Neural cell (in vitro differentiated cells): ENCODE data around the gene PARVB. TPM values are rescaled to one million over a fixed set of nuclear protein-coding genes. Genes with fewer than 3 reads are reported as not detected.

Experiments used
- H2AFZ ChIP-seq: fragments of 200-600, 300-800 bp; sonication (generic), shearing (Covaris generic); 2 replicates; pipeline ENCODE4 v1.6.0; 2014; ENCODE audit warnings: low read depth, mild to moderate bottlenecking, antibody characterized with exemption, low read length, moderate library complexity
- H3F3A ChIP-seq: fragments of 200-600 bp; shearing (Covaris generic); 2 replicates; pipeline ENCODE4 v1.6.1; 2016; ENCODE audit warnings: mild to moderate bottlenecking, moderate library complexity, mixed read lengths, antibody characterized with exemption, low read length; ENCODE audit not compliant: insufficient read depth, poor library complexity, severe bottlenecking
- H3K27ac ChIP-seq: fragments of 200-600, 300-800 bp; sonication (generic), shearing (Covaris generic); 2 replicates; pipeline ENCODE4 v1.5.1; 2014; ENCODE audit warnings: mild to moderate bottlenecking, low read length, moderate library complexity
- H3K27me3 ChIP-seq: fragments of 300-800, 200-600 bp; sonication (generic), shearing (Covaris generic); 2 replicates; pipeline ENCODE4 v1.6.0; 2014; ENCODE audit warnings: mild to moderate bottlenecking, low read depth, low read length, moderate library complexity; ENCODE audit not compliant: insufficient read depth
- H3K36me3 ChIP-seq: fragments of 300-800, 200-600 bp; sonication (generic), shearing (Covaris generic); 2 replicates; pipeline ENCODE4 v1.5.1; 2014; ENCODE audit warnings: mild to moderate bottlenecking, antibody characterized with exemption, low read length, moderate library complexity; ENCODE audit not compliant: insufficient read depth
- H3K4me2 ChIP-seq: fragments of 300-800, 200-600 bp; sonication (generic), shearing (Covaris generic); 2 replicates; pipeline ENCODE4 v1.6.0; 2014; ENCODE audit warnings: mild to moderate bottlenecking, low read length
- H3K4me3 ChIP-seq: fragments of 300-800, 200-600 bp; sonication (generic), shearing (Covaris generic); 2 replicates; pipeline ENCODE4 v1.5.1; 2014; ENCODE audit warnings: mild to moderate bottlenecking, low read length, moderate library complexity
- H3K79me2 ChIP-seq: fragments of 200-600 bp; shearing (Covaris generic); replicated peaks from 2 replicates; pipeline ENCODE4 v1.6.0; 2014; ENCODE audit warnings: mild to moderate bottlenecking, low read length, moderate library complexity; ENCODE audit not compliant: insufficient read depth
- H3K9ac ChIP-seq: fragments of 300-800, 200-600 bp; sonication (generic), shearing (Covaris generic); 2 replicates; pipeline ENCODE4 v1.6.1; 2016; ENCODE audit warnings: mild to moderate bottlenecking, low read length, mixed read lengths
- H3K9me2 ChIP-seq: fragments of 200-600 bp; shearing (Covaris generic); 2 replicates; pipeline ENCODE4 v1.6.1; 2016; ENCODE audit warnings: mild to moderate bottlenecking, low read length, mixed read lengths; ENCODE audit not compliant: insufficient read depth
- H3K9me3 ChIP-seq: fragments of 200-600, 300-800 bp; sonication (generic), shearing (Covaris generic); 2 replicates; pipeline ENCODE4 v1.6.1; 2016; ENCODE audit warnings: mild to moderate bottlenecking, mixed run types, low read length, moderate library complexity, mixed read lengths
- H4K20me1 ChIP-seq: fragments of 200-600 bp; shearing (Covaris generic); 2 replicates; pipeline ENCODE4 v1.6.1; 2016; ENCODE audit warnings: mild to moderate bottlenecking, mixed run types; ENCODE audit not compliant: insufficient read depth
- EP300 ChIP-seq: fragments of 450-650 bp; conservative IDR thresholded peaks from 2 replicates; pipeline ENCODE4 v1.6.1; 2014; ENCODE audit warnings: antibody characterized with exemption, mild to moderate bottlenecking, moderate library complexity; ENCODE audit not compliant: poor library complexity, severe bottlenecking
- EZH2 ChIP-seq: fragments of 200-600, 300-800 bp; shearing (Covaris generic), sonication (generic); IDR thresholded peaks from 2 replicates; pipeline ENCODE4 v1.6.1; 2014; ENCODE audit warnings: antibody characterized with exemption, low read length, borderline replicate concordance, mild to moderate bottlenecking; ENCODE audit not compliant: insufficient read depth, poor library complexity, severe bottlenecking
- MXI1 ChIP-seq: fragments of 450-650 bp; conservative IDR thresholded peaks from 2 replicates; pipeline ENCODE4 v1.6.1; 2014; ENCODE audit warnings: antibody characterized with exemption, mild to moderate bottlenecking; ENCODE audit not compliant: poor library complexity, severe bottlenecking
- POLR2AphosphoS5 ChIP-seq: IDR thresholded peaks from 2 replicates; pipeline ENCODE4 v1.6.1; 2012
- RAD21 ChIP-seq: fragments of 450-650 bp; conservative IDR thresholded peaks from 2 replicates; pipeline ENCODE4 v1.6.1; 2014; ENCODE audit warnings: antibody characterized with exemption, mild to moderate bottlenecking, moderate library complexity
- SMC3 ChIP-seq: fragments of 450-650 bp; conservative IDR thresholded peaks from 2 replicates; pipeline ENCODE4 v1.6.1; 2014; ENCODE audit warnings: antibody characterized with exemption, mild to moderate bottlenecking, moderate library complexity; ENCODE audit not compliant: poor library complexity
- TAF1 ChIP-seq: IDR thresholded peaks from 2 replicates; pipeline ENCODE4 v1.6.1; 2012; ENCODE audit warnings: low read depth
- polyA plus RNA-seq: library from polyadenylated mRNA; depleted of rRNA; stranded (reverse); fragments of >200 nt; gene quantifications from 2 replicates; pipeline ENCODE4 v1.2.3, GENCODE V29; 2014
- TF ChIP-seq, protein P1 (sequence below): IDR thresholded peaks from 2 replicates; pipeline ENCODE4 v1.6.1; 2012; ENCODE audit warnings: borderline replicate concordance
- TF ChIP-seq, protein P2 (sequence below): fragments of 450-650 bp; IDR thresholded peaks from 2 replicates; pipeline ENCODE4 v1.5.1; 2014; ENCODE audit warnings: antibody characterized with exemption, mild to moderate bottlenecking, moderate library complexity; ENCODE audit not compliant: poor library complexity, severe bottlenecking

The PARVB gene
- polyA plus RNA-seq, 1 donor from 2014 or later: 1.2 TPM

DNA sequence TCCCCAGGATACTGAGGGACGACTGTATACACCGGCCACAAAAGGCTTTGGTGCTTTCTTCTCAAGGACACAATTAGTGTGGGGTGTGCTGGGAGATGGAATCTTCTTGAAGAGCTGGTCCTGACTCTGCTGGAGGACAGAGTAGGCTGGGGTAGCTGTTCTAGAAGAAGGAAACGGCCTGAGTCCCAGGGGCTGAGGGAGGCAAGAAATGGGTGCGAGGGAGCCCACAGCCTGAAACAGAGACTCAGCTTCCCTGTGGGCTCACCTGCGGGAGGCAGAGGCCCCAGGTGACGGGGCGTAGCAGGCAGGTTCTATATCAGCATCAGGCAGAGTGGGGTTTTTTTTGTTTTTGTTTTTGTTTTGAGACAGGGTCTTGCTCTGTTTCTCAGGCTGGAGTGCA, 193.2 kb downstream of the PARVB start:
- no peak overlapping the region for H2AFZ ChIP-seq
- TF ChIP-seq POLR2AphosphoS5: no peak
- TF ChIP-seq RAD21: no peak
- H4K20me1 ChIP-seq: no peaks in the 10 kb centered on the region
- H3K4me3 ChIP-seq: no peak overlapping the region
- no peaks in the 10 kb centered on the region for H3K9me2 ChIP-seq
- no peaks in the 10 kb centered on the region for H3K27me3 ChIP-seq
- no peaks in the 10 kb centered on the region for H3K9me3 ChIP-seq
- H3K9ac ChIP-seq: no peak overlapping the region
- H3K4me2 ChIP-seq: no peak overlapping the region
- no peak overlapping the region for H3K27ac ChIP-seq
- H3K36me3 ChIP-seq: no peaks in the 10 kb centered on the region
- no peaks in the 10 kb centered on the region for H3F3A ChIP-seq
- H3K79me2 ChIP-seq: no peaks in the 10 kb centered on the region

DNA sequence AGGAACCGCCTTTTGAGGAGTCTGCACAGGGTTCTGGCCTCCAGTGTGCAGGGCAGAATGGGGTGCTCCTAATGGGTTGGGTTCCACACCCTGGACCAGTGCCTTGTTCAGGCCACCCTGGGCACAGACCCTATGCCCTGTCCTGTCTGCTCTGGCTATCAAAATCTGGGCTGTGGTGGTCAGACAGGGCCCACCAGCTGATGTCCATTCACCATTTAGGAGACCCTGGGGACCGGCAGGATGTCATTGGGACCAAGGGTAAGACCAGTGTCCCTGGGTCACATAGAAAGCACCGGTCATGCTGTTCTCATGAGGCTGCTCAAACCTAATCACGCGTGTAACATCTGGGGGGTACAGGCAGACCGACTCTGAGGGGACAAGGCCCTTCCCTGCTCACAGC, 194.0 kb downstream of the PARVB start:
- Histone ChIP-seq H3K36me3 (no peaks in the 10 kb centered on the region), H3K79me2 (no peaks in the 10 kb centered on the region), H3K4me2 (no peak overlapping the region), H3K27me3 (no peaks in the 10 kb centered on the region), H3K9ac (no peak overlapping the region), H4K20me1 (no peaks in the 10 kb centered on the region), H3K9me3 (no peaks in the 10 kb centered on the region), H3K4me3 (no peak overlapping the region), H3K9me2 (no peaks in the 10 kb centered on the region), H3K27ac (no peak overlapping the region), H3F3A (no peaks in the 10 kb centered on the region), H2AFZ (no peak overlapping the region)
- TF ChIP-seq MXI1 (no peak), EP300 (no peak), EZH2 (no peak), POLR2AphosphoS5 (no peak)

DNA sequence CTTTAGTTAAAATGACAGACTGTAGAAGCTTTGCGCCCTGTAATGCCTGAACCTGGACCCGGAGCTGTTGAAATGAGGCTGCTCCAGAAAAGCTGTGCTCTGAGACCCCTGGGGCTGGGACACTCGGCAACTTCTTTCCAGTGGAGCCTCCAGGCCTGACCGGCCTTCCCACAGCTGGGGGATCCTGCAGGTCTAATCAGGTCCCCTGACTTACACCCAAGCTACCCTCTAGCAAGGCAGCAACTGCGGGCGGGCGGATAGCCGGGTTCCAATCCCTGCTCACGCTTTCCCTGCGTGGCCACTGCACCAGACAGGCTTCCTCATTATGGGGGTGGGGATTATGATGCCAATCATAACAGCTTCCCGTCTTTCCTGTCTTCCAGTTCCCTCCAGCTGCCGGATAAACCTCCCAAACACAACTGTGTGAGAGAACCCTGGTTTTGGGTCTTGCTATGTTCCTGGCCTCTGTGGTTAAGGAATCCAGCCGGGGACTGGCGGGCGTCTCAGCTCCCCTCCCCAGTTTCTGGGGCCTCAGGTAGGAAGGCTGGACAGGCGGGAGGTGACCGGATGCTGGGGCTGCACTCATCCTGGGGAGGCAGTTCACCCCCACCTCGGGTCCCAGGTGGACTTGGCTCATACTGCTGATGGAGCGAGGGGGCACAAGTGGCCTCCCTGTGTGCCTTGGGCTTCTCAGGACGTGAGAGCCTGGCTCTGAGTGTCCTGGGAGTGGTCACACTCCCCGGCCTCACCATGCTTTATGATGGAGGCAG, 195.2 kb downstream of the PARVB start:
- Histone ChIP-seq H3K9me3 (no peaks in the 10 kb centered on the region), H3F3A (no peaks in the 10 kb centered on the region), H3K4me2 (no peak overlapping the region), H2AFZ (no peak overlapping the region), H3K79me2 (no peaks in the 10 kb centered on the region), H3K27ac (no peak overlapping the region), H3K27me3 (no peaks in the 10 kb centered on the region), H3K9me2 (no peaks in the 10 kb centered on the region), H4K20me1 (no peaks in the 10 kb centered on the region), H3K4me3 (no peak overlapping the region), H3K9ac (no peak overlapping the region), H3K36me3 (no peaks in the 10 kb centered on the region)
- no peak for TF ChIP-seq TAF1
- TF ChIP-seq MXI1: no peak
- TF ChIP-seq, protein P1, sequence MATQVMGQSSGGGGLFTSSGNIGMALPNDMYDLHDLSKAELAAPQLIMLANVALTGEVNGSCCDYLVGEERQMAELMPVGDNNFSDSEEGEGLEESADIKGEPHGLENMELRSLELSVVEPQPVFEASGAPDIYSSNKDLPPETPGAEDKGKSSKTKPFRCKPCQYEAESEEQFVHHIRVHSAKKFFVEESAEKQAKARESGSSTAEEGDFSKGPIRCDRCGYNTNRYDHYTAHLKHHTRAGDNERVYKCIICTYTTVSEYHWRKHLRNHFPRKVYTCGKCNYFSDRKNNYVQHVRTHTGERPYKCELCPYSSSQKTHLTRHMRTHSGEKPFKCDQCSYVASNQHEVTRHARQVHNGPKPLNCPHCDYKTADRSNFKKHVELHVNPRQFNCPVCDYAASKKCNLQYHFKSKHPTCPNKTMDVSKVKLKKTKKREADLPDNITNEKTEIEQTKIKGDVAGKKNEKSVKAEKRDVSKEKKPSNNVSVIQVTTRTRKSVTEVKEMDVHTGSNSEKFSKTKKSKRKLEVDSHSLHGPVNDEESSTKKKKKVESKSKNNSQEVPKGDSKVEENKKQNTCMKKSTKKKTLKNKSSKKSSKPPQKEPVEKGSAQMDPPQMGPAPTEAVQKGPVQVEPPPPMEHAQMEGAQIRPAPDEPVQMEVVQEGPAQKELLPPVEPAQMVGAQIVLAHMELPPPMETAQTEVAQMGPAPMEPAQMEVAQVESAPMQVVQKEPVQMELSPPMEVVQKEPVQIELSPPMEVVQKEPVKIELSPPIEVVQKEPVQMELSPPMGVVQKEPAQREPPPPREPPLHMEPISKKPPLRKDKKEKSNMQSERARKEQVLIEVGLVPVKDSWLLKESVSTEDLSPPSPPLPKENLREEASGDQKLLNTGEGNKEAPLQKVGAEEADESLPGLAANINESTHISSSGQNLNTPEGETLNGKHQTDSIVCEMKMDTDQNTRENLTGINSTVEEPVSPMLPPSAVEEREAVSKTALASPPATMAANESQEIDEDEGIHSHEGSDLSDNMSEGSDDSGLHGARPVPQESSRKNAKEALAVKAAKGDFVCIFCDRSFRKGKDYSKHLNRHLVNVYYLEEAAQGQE: no peak
- no peak for TF ChIP-seq SMC3
- TF ChIP-seq, protein P2, sequence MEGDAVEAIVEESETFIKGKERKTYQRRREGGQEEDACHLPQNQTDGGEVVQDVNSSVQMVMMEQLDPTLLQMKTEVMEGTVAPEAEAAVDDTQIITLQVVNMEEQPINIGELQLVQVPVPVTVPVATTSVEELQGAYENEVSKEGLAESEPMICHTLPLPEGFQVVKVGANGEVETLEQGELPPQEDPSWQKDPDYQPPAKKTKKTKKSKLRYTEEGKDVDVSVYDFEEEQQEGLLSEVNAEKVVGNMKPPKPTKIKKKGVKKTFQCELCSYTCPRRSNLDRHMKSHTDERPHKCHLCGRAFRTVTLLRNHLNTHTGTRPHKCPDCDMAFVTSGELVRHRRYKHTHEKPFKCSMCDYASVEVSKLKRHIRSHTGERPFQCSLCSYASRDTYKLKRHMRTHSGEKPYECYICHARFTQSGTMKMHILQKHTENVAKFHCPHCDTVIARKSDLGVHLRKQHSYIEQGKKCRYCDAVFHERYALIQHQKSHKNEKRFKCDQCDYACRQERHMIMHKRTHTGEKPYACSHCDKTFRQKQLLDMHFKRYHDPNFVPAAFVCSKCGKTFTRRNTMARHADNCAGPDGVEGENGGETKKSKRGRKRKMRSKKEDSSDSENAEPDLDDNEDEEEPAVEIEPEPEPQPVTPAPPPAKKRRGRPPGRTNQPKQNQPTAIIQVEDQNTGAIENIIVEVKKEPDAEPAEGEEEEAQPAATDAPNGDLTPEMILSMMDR: no peak
- TF ChIP-seq RAD21: no peak
- TF ChIP-seq POLR2AphosphoS5: no peak
- no peak for TF ChIP-seq EZH2
- no peak for TF ChIP-seq EP300
